ENCODE measurements around the gene BCL7B. TPM values are rescaled to one million over a fixed set of nuclear protein-coding genes. Genes with fewer than 3 reads are reported as not detected.

Gene BCL7B
- total and polyA plus RNA-seq, 2 donors from 2014 or later = 55.4 to 67.3 TPM

DNA sequence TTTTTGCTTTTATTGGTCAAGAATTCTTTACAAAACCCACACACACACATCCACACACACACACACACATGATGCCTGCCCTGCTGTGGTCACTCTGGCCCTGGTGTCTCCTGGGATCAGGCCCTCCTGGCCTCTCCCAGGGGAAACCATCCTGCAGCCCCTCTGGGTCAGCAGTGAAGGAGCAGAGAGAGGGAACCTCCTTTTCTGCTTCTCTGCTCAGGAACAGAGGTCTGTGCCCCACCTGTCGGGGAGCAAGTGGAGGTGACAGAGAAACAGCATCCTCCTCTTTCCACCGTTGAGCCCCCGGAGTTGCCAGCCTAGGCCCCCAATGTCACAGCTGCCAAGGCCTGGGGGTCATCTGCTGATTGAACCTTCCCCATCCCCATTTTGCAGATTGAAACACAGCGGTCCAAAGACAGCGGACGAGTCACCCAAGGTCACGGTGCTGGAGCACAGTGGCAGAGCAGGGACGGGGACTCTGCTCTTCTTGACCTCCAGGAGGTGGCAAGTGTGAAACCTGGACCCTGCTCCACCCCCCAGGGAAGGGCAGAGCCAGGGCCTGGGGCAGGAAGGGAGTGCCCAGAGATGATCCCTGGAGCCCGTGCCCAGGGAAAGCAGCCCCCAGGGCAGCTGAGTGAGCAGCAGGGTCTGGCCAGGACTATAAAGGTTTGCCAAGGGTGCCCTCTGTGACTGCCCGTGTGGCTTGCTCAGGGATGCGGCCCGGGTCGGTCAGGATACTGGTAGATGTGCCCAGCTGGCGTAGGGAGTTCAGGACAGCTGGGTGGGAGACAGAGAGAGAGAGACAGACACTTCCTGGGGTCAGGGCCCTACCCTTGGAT is 35.9 kb upstream of the BCL7B start:
- DNase-seq = no peak
- Histone ChIP-seq H3K4me1 (ENCODE audit: control insufficient read depth in 2 of 3, insufficient read depth in 2 of 3, low read depth in 1 of 3, low read length in 3 of 3) (no peaks in the 10 kb centered on the region), H3K9ac (ENCODE audit: low read length in 3 of 3) (no peak overlapping the region), H3K4me3 (ENCODE audit: low read length in 3 of 3) (no peak overlapping the region), H3K27me3 (ENCODE audit: control insufficient read depth, insufficient read depth, low read length) (no peaks in the 10 kb centered on the region), H3K36me3 (ENCODE audit: control insufficient read depth in 2 of 3, insufficient read depth in 3 of 3, low read length in 3 of 3) (no peaks in the 10 kb centered on the region), H3K9me3 (ENCODE audit: control insufficient read depth in 2 of 3, insufficient read depth in 1 of 3, low read length in 3 of 3) (no peaks in the 10 kb centered on the region), H3K27ac (ENCODE audit: low read depth in 2 of 2, low read length in 2 of 2) (no peak overlapping the region)
- intact Hi-C loops (cut with DNase I) = no loop called here
- no peak for FAIRE-seq
- TF ChIP-seq, protein P1, sequence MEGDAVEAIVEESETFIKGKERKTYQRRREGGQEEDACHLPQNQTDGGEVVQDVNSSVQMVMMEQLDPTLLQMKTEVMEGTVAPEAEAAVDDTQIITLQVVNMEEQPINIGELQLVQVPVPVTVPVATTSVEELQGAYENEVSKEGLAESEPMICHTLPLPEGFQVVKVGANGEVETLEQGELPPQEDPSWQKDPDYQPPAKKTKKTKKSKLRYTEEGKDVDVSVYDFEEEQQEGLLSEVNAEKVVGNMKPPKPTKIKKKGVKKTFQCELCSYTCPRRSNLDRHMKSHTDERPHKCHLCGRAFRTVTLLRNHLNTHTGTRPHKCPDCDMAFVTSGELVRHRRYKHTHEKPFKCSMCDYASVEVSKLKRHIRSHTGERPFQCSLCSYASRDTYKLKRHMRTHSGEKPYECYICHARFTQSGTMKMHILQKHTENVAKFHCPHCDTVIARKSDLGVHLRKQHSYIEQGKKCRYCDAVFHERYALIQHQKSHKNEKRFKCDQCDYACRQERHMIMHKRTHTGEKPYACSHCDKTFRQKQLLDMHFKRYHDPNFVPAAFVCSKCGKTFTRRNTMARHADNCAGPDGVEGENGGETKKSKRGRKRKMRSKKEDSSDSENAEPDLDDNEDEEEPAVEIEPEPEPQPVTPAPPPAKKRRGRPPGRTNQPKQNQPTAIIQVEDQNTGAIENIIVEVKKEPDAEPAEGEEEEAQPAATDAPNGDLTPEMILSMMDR (IDR thresholded peaks at IDR 0.05; ENCODE audit: borderline replicate concordance, extremely low read depth, insufficient read depth) = no peak

DNA sequence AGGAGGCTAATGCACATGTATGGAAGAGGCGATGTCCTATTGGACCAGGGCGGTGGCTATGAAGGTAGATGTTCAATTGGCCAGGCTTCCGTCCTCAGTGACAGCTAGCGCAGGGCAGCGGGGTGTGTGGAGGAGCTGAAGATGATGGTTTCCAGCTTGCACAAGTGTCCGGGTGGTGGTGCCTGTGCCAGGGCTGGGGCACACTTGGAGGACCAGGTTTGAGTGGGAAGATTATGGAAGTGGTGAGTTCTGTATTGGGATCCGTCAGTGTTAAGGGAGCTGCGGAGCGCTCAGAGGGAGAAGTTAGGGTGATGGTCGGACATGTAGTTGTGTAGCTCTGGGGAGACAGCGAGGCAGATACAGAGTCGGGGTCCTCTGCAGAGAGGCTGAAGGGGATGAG is 29.4 kb upstream of the BCL7B start:
- H3K4me1 ChIP-seq (ENCODE audit: control insufficient read depth in 2 of 3, insufficient read depth in 2 of 3, low read depth in 1 of 3, low read length in 3 of 3) = peaks cover 0 to 5% (median 0%) of the 10 kb centered on the region in 3 donors
- H3K36me3 ChIP-seq (ENCODE audit: control insufficient read depth in 2 of 3, insufficient read depth in 3 of 3, low read length in 3 of 3) = no peaks in the 10 kb centered on the region
- intact Hi-C loops (cut with DNase I) = no loop called here
- H3K4me3 ChIP-seq (ENCODE audit: low read length in 3 of 3) = no peak overlapping the region
- H3K9ac ChIP-seq (ENCODE audit: low read length in 3 of 3) = no peak overlapping the region
- no peaks in the 10 kb centered on the region for H3K27me3 ChIP-seq (ENCODE audit: control insufficient read depth, insufficient read depth, low read length)
- DNase-seq (peak in 1 of 5 donors; percentile 22), FAIRE-seq (no peak)
- no peaks in the 10 kb centered on the region for H3K9me3 ChIP-seq (ENCODE audit: control insufficient read depth in 2 of 3, insufficient read depth in 1 of 3, low read length in 3 of 3)
- TF ChIP-seq, protein P1 (IDR thresholded peaks at IDR 0.05; ENCODE audit: borderline replicate concordance, extremely low read depth, insufficient read depth) = no peak
- no peak overlapping the region for H3K27ac ChIP-seq (ENCODE audit: low read depth in 2 of 2, low read length in 2 of 2)

DNA sequence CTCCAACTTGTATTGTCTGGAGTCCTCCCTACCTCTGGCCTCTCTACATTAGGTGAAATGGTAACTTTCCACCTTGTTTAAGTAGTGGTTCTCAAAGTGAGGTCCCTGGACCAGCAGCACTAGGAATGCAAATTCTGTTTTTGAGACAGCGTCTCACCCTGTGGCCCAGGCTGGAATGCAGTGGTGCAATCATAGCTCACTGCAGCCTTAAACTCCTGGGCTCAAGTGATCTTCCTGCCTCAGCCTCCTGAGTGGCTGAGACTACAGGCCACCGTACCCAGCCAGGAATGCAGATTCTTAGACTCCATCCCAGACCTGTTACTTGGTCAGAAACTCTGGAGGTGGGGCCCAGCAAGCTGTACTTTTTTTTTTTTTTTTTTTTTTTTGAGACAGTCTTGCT is 27.7 kb upstream of the BCL7B start:
- FAIRE-seq = no peak
- Histone ChIP-seq H3K27me3 (ENCODE audit: control insufficient read depth, insufficient read depth, low read length) (no peaks in the 10 kb centered on the region), H3K9ac (ENCODE audit: low read length in 3 of 3) (no peak overlapping the region)

More for the DNA sequence above, 27.7 kb upstream of the BCL7B start:
- H3K4me1 ChIP-seq (ENCODE audit: control insufficient read depth in 2 of 3, insufficient read depth in 2 of 3, low read depth in 1 of 3, low read length in 3 of 3) = peaks cover 0 to 5% (median 0%) of the 10 kb centered on the region in 3 donors
- no peak overlapping the region for H3K4me3 ChIP-seq (ENCODE audit: low read length in 3 of 3)
- no peak for DNase-seq
- H3K36me3 ChIP-seq (ENCODE audit: control insufficient read depth in 2 of 3, insufficient read depth in 3 of 3, low read length in 3 of 3) = no peaks in the 10 kb centered on the region
- no peak overlapping the region for H3K27ac ChIP-seq (ENCODE audit: low read depth in 2 of 2, low read length in 2 of 2)
- intact Hi-C loops (cut with DNase I) = no loop called here
- TF ChIP-seq, protein P1 (IDR thresholded peaks at IDR 0.05; ENCODE audit: borderline replicate concordance, extremely low read depth, insufficient read depth) = no peak
- no peaks in the 10 kb centered on the region for H3K9me3 ChIP-seq (ENCODE audit: control insufficient read depth in 2 of 3, insufficient read depth in 1 of 3, low read length in 3 of 3)
